Stimulated activated CD4-positive, alpha-beta T cell treated with anti-CD3 and anti-CD28 coated beads, Interleukin-15, amount 100 ng/mL, for 24 hours (primary cell): ENCODE data around the gene P2RX3.

Experiments
- DNase-seq: peaks from one replicate; pipeline ENCODE4 v3.0.0-alpha.2; 2020

The P2RX3 gene

GRCh38 chr11:57310630-57311086, 27.5 kb upstream of the P2RX3 start:
- no peak for DNase-seq

GRCh38 chr11:57311109-57311936, 26.8 kb upstream of the P2RX3 start:
- peak; percentile 89 for DNase-seq

GRCh38 chr11:57312511-57313021, 25.6 kb upstream of the P2RX3 start:
- no peak for DNase-seq

DNA sequence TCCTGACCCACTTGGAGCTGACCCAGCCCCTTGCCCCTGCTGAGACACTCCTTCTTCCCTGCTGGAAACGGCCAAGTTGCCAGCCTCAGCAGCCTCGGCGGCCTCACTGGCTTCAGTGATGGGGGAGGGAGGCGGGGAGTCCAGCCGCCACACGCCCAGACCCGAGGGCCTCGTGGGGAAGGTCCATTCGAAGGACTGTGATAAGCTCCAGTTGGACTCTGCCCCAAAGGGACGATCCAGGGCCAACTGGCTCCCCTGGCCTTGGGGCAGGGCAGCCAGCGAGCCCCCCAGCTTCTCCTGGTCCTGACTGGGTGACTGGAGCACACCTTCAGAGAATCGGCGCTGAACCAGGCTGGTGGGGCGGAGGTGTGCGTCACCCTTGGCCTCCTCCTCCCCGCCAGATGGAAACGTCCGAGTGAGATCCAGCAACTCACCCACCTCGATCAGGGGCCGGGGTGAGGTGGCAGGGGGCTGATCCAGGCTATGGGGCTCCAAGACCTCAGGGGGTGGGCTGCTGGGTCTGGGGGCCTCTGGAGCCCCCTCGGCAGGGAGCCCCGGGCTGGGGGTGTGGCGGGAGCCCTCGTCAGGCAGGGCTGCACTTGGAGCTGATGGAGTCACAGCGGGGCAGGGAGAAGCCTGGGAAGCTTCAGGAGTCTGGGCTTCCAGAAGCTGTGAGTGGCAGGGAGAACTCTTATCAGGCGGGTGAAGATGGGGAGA, 24.9 kb upstream of the P2RX3 start:
- no peak for DNase-seq

- no peak for DNase-seq
These were observed 24.4 kb upstream of the P2RX3 start for GRCh38 chr11:57313788-57314135.

DNA sequence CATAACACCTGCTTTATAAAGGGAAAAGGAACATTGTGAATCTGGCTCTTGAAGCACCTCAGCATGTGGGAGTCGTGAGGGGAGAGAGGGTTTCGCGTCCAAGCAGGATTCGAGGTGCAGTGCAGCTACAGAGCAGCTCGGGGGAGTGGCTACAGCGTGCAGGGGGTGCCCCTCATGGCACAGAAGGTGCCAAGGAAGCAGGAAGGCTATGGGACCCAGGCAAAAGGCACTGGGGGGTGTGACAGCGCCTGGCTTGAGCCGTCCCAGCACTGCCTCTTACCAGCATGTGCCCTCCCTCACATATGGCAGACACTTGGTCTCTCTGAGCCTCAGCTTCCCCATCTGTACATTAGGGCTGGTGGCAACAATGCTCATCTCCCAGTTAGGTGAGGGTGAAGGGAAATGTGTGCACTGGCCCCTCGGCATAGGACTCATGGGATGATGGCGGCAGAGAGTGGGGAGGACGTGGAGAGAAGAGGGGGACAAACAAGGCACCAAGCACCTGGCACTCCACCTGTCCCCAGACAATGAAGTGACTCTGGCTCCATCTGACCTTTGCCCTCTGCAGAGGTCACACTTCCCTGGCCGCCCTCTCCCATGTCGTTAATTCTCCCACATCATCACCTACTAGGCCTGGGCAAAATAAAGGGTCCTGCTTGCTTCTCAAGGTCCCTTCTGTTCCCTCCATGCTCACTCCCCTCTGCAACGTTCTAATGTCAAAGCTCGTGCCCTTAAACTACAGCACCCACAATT, 23.8 kb upstream of the P2RX3 start:
- no peak for DNase-seq

- no peak for DNase-seq
These were observed 22.7 kb upstream of the P2RX3 start for GRCh38 chr11:57315491-57315890.

GRCh38 chr11:57316017-57316416, 22.1 kb upstream of the P2RX3 start:
- no peak for DNase-seq

GRCh38 chr11:57318178-57318577, 20.0 kb upstream of the P2RX3 start:
- DNase-seq = no peak

GRCh38 chr11:57320067-57320718, 18.0 kb upstream of the P2RX3 start:
- DNase-seq = no peak

DNA sequence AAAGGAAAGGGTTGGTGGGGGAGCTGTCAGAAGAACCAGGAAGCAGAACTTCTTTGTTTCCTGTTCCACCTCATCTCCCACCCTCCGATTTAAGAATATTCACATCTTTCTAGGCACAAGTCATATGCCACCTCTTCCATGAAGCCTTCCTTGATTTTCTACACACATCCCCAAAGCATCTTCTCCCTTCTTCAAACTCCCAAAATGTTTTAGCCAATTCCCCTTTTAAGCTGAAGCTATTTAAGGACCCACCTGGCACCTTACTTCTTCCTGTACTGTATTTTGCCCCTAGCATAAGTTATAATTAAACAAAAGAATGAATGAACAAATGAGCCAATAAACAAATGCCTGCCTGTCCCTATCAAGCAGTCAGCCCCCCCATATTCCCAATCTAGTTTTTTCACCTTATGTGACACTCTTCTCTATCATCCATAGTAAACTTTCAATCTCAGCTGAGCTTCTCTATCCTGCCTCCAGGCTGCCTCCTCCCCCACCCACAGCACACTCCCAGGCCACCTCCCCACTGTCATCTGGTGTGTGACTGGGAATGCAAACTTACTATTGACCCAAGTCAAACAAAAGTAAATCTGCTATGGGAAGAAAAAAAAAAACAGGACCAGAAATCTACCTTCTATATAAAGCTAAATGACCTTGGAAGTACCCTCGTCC, 17.3 kb upstream of the P2RX3 start:
- DNase-seq = no peak

DNA sequence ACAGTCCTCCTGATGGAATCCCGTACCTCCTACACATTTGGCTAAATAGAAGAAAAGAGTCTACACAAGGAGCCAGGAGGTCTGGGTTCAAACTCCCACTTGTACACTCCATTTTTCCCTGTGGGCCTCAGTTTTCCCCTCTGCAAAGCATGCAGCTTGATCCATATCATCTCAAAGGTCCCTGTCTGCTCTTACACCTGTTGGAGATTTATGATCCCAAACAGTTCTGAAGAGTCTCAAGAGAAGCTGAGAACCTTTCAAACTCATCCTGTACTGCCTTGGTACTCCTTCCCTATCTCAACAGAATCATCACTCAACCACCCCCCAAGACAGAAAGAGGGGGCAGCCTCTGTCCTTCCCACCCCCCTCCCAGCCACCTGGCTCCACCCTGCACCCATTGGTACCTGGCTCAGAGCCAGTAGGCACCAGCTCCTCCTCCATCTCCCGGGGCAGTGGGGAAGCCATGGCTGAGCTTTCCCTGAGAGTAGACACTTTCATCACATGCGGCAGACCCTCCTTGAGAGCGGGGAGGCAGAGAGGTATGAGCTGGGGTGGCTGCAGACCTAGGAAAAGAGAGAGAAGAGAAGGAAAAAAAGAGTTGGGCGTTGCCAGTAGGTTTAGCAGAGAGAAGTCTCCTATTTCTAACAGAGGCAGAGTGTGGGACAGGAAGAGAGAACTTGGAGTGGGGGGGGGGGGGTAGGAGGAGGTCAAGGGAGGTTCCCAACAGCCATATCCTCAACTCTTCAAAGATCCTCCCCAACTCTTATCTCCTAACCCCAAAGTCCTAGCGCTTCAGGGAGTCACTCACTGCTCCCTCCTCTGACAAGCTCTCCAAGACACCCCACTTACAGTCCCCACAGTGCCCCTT, 16.5 kb upstream of the P2RX3 start:
- DNase-seq = no peak

- DNase-seq = peak; percentile 38
These were observed 15.6 kb upstream of the P2RX3 start for GRCh38 chr11:57322256-57323166.

DNA sequence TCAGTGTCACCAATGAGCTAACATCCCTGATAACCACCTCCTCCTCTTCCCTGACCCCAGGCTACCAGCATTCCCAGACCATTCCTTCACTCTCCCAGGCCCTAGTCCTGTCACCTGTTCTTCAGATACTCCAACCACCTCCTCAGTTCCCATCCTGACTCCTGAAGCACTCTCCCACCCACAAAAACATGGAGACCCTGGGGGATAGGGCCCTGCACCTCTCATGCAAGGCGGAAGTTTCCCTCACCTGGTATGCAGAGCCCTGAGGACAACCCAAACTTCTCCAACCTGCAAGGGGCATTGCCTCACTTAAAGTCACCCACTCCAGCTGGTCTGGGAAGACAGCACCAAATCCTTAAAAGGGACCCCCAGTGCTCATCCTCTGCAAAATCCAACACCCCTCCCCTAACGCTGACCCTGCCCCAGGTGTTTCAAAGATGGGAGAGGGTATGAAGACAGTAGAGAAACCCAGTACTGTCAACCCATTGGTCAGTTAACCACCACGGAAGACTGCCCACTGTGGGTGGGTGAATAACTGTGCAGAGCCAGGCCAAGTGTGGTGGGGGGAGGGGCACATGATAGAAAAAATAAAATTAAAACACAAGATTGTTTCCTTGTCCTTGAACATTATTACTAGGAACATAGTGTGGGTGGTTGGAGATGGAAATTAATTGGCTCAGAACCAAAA, 14.8 kb upstream of the P2RX3 start:
- no peak for DNase-seq

DNA sequence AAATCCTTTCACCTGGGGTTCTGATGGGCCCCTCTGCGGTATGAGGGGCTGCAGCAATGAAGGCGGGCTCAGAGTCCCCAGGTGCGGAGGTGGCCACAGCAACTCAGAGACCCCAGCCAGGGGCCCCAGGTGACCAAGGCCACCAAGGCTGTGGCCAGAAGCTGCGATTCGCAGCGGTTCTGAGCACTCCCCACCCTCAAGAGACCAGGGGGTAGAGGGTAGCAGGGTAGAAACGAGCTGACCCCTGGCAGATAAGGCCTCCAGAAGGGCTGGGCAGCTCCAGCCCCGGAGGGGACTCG, 14.3 kb upstream of the P2RX3 start:
- no peak for DNase-seq

DNA sequence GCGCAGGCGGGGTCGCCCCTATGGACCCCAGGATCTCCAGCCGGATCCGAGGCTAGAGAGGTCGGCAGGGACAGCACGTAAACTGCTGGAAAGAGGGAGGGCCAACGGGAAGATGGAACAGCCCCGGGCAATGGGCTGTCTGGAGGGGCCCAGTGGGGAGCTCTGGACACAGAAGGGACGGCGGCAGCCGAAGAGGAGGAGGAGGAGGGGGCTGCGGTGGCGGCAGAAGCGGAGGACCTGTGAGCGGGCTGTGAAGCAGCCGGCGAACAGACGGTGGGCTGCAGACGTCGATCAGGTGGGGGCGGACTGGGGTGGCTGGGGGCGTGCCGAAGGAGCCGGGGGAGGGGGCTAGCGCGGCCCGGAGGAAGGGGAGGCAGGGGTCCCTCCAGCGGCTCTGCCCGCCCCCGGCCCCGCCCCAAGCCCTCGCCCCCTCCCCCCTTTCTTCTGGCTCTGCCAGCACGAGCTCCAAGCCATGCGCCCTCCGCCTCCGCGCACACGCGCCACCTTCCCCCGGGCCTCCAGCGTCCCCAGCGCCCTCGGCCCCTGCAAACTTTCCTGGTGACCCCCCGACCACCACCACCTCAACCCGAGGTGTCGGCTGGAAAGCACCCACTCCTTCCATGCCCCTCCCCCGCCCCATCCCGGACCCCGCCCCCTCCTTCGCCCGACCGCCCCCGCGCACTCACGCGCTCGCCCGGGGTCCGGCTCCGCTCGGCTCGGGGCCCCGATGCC, 13.8 kb upstream of the P2RX3 start:
- DNase-seq = peak; percentile 44

- DNase-seq = peak; percentile 94
These were observed 13.0 kb upstream of the P2RX3 start, which contains the start of gene TNKS1BP1 for GRCh38 chr11:57324886-57325734. TNKS1BP1 (minus strand) TSS chr11:57324952; CDS start chr11:57321885, 3,067 bp downstream.

DNA sequence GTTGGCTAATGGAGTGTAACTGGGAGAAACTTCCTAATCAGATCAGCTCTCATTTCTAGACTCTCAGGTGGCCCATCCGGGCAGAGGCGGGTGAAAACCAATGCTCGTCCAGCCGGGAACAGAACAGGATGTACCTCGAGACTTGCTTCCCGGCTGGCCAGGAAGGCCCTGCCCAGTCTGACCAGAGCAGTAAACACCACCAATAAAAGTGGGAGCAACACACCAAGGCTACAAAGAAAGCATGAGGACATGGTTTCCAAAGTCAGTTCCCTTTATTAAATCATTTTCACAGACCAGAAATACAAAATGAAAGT, 12.5 kb upstream of the P2RX3 start:
- DNase-seq = no peak
